HG03469 (cell line): ENCODE data around the gene LGALS9C.
"Not testable (repeated sequence)": the region's sequence is repeated elsewhere in the genome, so short reads cannot be mapped to it uniquely, and the experiment has no call there.

Experiments
- ATAC-seq: cut with Tn5 transposase; IDR thresholded peaks from one replicate; pipeline ENCODE4 v1.9.1; 2021; ENCODE audit warnings: mild to moderate bottlenecking, moderate library complexity, moderate number of reproducible peaks; ENCODE audit not compliant: unreplicated experiment

Gene LGALS9C

GRCh38 chr17:18528435-18528834 is 51.8 kb downstream of the LGALS9C start:
- ATAC-seq: not testable (repeated sequence)

DNA sequence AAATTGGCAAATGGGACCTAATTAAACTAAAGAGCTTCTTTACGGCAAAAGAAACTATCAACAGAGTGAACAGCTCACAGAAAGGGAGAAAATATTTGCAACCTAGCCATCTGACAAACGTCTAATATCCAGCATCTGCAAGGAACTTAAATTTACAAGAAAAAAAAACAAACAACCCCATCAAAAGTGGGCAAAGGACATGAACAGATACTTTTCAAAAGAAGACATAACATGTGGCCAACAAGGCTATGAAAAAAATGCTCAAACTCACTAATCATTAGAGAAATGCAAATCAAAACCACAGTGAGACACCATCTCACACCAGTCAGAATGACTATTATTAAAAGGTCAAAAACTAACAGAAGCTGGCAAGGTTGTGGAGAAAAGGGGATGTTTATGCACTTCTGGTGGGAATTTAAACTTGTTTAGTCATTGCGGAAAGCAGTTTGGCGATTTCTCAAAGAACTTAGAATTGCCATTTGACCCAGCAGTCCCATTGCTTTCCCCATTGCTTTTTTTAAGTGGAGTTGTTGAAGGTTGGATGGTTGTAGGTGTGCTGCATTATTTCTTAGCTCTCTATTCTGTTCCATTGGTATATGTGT is 52.4 kb downstream of the LGALS9C start:
- ATAC-seq: not testable (repeated sequence)

GRCh38 chr17:18530405-18530804 is 53.8 kb downstream of the LGALS9C start:
- not testable (repeated sequence) for ATAC-seq

GRCh38 chr17:18542234-18542633 is 65.6 kb downstream of the LGALS9C start:
- ATAC-seq: not testable (repeated sequence)

DNA sequence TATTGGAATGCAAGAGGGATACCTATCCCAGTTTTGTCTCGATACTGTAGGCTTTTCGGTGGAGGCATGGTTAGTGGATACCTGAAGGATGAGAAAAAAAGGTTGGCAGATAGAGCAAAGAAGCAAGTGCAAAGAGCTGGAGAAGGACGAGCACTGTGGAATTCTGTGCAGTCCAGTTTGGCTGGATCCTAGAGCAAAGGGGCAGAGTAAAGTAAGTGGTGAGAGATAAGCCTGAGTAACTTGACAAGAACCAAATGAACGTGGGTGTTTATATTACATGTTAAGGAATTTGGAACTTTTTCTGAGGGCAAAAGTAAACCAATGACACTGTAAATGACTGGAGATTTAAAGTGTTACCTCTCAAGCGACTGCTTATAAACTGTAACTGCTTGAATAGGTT is 66.3 kb downstream of the LGALS9C start:
- ATAC-seq: not testable (repeated sequence)
